SIG-M5 (cell line): ENCODE measurements around the gene SH2D5.
A peak's percentile ranks its signal among the peaks of the same experiment; 100 is the strongest.
"Not testable (repeated sequence)": the region's sequence is repeated elsewhere in the genome, so short reads cannot be mapped to it uniquely, and the experiment has no call there.

ENCODE experiments used
- DNase-seq: peaks from one replicate; lab custom pipeline; 2025; lab: John Stamatoyannopoulos, UW

SH2D5 gene

GRCh38 chr1:20695515-20695914 lies 37.0 kb downstream of the SH2D5 start:
- DNase-seq: no peak

- DNase-seq: no peak
These were observed 38.9 kb downstream of the SH2D5 start for GRCh38 chr1:20693623-20694022.

GRCh38 chr1:20691872-20692271 lies 40.6 kb downstream of the SH2D5 start:
- no peak for DNase-seq

GRCh38 chr1:20689645-20690056 lies 42.9 kb downstream of the SH2D5 start:
- DNase-seq: no peak

GRCh38 chr1:20686883-20687725 lies 45.4 kb downstream of the SH2D5 start:
- no peak for DNase-seq

- DNase-seq: no peak
These were observed 46.8 kb downstream of the SH2D5 start for GRCh38 chr1:20685741-20686140.

- no peak for DNase-seq
These were observed 47.3 kb downstream of the SH2D5 start for GRCh38 chr1:20685099-20685662.

- no peak for DNase-seq
These were observed 47.9 kb downstream of the SH2D5 start for GRCh38 chr1:20684651-20685050.

GRCh38 chr1:20684050-20684620 lies 48.4 kb downstream of the SH2D5 start:
- no peak for DNase-seq

- DNase-seq: no peak
These were observed 48.9 kb downstream of the SH2D5 start for GRCh38 chr1:20683614-20684013.

- DNase-seq: no peak
These were observed 49.8 kb downstream of the SH2D5 start for GRCh38 chr1:20682571-20683236.

- no peak for DNase-seq
These were observed 50.5 kb downstream of the SH2D5 start for GRCh38 chr1:20681999-20682398.

GRCh38 chr1:20680269-20680668 lies 52.2 kb downstream of the SH2D5 start:
- DNase-seq: no peak

- peak; percentile 67 for DNase-seq
These were observed 53.9 kb downstream of the SH2D5 start for GRCh38 chr1:20678599-20678998.

GRCh38 chr1:20673626-20674025 lies 58.9 kb downstream of the SH2D5 start:
- not testable (repeated sequence) for DNase-seq

GRCh38 chr1:20672265-20672632 lies 60.3 kb downstream of the SH2D5 start:
- DNase-seq: no peak

- no peak for DNase-seq
These were observed 61.6 kb downstream of the SH2D5 start for GRCh38 chr1:20670936-20671335.
